ENCODE data around the gene CDK5RAP3. TPM values are rescaled to one million over a fixed set of nuclear protein-coding genes. Genes with fewer than 3 reads are reported as not detected.
A peak's percentile ranks its signal among the peaks of the same experiment; 100 is the strongest.

The CDK5RAP3 gene
- polyA plus RNA-seq, 1 of the 3 experiments (the other 2 are of a cell fraction) = 208 TPM

DNA sequence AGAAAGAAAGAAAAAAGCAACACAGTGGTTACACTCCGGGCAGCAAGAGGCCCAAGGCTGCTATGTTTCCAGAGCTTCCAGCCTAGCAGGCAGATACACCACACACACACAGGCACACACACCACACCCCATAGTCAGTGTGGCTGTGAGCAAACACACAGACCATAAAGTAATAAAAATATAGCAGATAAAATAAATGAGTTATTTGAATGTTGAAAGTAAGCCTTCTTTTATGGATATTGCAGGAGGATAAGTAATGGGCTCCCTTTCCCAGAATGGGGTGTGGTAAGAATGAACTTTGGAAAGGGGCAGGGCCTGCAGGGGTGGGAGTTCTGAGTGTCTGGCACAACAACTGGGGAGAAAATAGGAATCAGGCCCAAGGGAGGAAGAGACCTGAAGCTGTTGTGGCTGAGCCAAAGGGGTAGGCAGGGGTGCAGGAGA lies 4.8 kb upstream of the CDK5RAP3 start:
- Histone ChIP-seq H3K27me3 (ENCODE audit: insufficient read depth) (no peaks in the 10 kb centered on the region), H3K4me3 (ENCODE audit: low read depth in 2 of 2, low read length in 1 of 2) (no peak overlapping the region), H3K79me2 (ENCODE audit: insufficient read depth) (peaks cover 1% of the 10 kb centered on the region), H3F3A (replicated peaks; ENCODE audit: insufficient read depth) (peaks cover 10% of the 10 kb centered on the region), H2AFZ (ENCODE audit: low read depth) (no peak overlapping the region), H3K9me2 (no peaks in the 10 kb centered on the region), H4K20me1 (ENCODE audit: insufficient read depth) (no peaks in the 10 kb centered on the region), H3K4me1 (ENCODE audit: control insufficient read depth in 1 of 2, insufficient read depth in 2 of 2, low read depth in 1 of 2, low read length in 1 of 2) (peaks cover 6 to 13% of the 10 kb centered on the region in 2 experiments; a peak in 2 of 4 replicates), H3K4me2 (no peak overlapping the region), H3K9ac (no peak overlapping the region), H3K36me3 (replicated peaks in 1 of 2; ENCODE audit: control insufficient read depth in 1 of 2, insufficient read depth in 2 of 2, low read length in 1 of 2) (no peaks in the 10 kb centered on the region), H3K27ac (ENCODE audit: low read depth in 2 of 2, low read length in 1 of 2) (no peak overlapping the region), H3K9me3 (no peaks in the 10 kb centered on the region)
- ChIA-PET POLR2A (no interaction called here), CTCF (interaction anchor here (1.5 to 41.8 kb wide), 4 partner anchors 13 to 52 kb away, joined by 7 to 1752 read pairs (median 614); partner anchors contain the start of genes PNPO and PRR15L)
- no peak for TF ChIP-seq TEAD4 (IDR thresholded peaks at IDR 0.05; ENCODE audit: borderline replicate concordance, insufficient read depth)
- TF ChIP-seq CHD2 (IDR thresholded peaks at IDR 0.05; ENCODE audit: low read length, partially characterized antibody) = no peak
- TF ChIP-seq FOXJ3 (CRISPR knock-in tag; IDR thresholded peaks at IDR 0.05) = no peak
- TF ChIP-seq, protein P1, sequence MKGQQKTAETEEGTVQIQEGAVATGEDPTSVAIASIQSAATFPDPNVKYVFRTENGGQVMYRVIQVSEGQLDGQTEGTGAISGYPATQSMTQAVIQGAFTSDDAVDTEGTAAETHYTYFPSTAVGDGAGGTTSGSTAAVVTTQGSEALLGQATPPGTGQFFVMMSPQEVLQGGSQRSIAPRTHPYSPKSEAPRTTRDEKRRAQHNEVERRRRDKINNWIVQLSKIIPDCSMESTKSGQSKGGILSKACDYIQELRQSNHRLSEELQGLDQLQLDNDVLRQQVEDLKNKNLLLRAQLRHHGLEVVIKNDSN (IDR thresholded peaks at IDR 0.05; ENCODE audit: borderline replicate concordance, low read depth) = no peak
- no peak for TF ChIP-seq FOSL2 (IDR thresholded peaks at IDR 0.05; ENCODE audit: borderline replicate concordance, low read depth)
- 75% methylated on average over 1 of the region's 1 CpG for WGBS (ENCODE audit: low lambda C conversion rate)
- DNase-seq = no peak

DNA sequence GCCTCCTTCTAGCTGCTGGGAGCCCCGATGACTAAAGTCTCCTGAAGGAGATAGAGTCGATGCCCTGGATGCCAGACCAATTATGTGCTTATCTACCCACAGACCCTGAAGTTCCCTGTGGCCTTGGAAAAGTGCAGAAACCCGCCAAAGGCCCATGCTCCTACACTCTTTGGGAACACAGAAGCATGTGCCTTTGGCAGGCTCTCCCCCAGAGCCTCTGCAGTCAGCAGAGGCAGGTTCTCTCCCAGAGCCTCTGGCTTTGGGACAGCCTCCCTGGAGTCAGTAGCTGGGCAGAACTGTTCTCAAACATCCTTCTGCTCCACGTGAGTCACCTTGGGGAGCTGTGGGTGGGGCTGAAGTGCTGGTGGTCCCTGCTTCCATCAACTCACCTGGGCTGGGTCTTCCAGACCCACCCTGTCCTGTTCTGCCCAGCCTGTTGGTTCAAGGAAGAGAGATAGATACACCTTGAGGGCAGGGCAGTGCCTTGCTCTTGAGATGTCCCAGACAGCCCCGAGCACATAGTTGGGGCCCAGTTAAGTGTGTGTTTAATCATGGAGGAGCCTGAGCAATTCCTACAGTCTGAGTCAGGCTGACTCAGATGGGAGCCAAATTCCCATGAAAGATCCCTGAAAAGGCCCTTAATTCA lies 3.2 kb upstream of the CDK5RAP3 start:
- DNase-seq = no peak
- 72% methylated on average over 3 of the region's 5 CpGs for WGBS (ENCODE audit: low lambda C conversion rate)
- CTCF ChIA-PET = interaction anchor here (1.4 to 41.8 kb wide), 4 partner anchors 11 to 124 kb away, joined by 4 to 1752 read pairs (median 614); partner anchors contain the start of genes PNPO and PRR15L

More for the DNA sequence above, 3.2 kb upstream of the CDK5RAP3 start:
- Histone ChIP-seq H3K27me3 (ENCODE audit: insufficient read depth) (no peaks in the 10 kb centered on the region), H3K9me3 (no peaks in the 10 kb centered on the region), H4K20me1 (ENCODE audit: insufficient read depth) (no peaks in the 10 kb centered on the region), H3K4me3 (ENCODE audit: low read depth in 2 of 2, low read length in 1 of 2) (no peak overlapping the region), H3F3A (replicated peaks; ENCODE audit: insufficient read depth) (peaks cover 10% of the 10 kb centered on the region), H3K4me2 (no peak overlapping the region), H3K79me2 (ENCODE audit: insufficient read depth) (peaks cover 18% of the 10 kb centered on the region), H3K9ac (no peak overlapping the region), H3K4me1 (ENCODE audit: control insufficient read depth in 1 of 2, insufficient read depth in 2 of 2, low read depth in 1 of 2, low read length in 1 of 2) (peaks cover 19 to 23% of the 10 kb centered on the region in 2 experiments; a peak in 3 of 4 replicates), H3K9me2 (no peaks in the 10 kb centered on the region), H2AFZ (ENCODE audit: low read depth) (peak overlapping the region; percentile 75), H3K36me3 (replicated peaks in 1 of 2; ENCODE audit: control insufficient read depth in 1 of 2, insufficient read depth in 2 of 2, low read length in 1 of 2) (peaks cover 0 to under 1% of the 10 kb centered on the region in 2 experiments), H3K27ac (ENCODE audit: low read depth in 2 of 2, low read length in 1 of 2) (peak overlapping the region in 1 of 2 experiments; percentile 66; a peak in 2 of 4 replicates)
- POLR2A ChIA-PET = interaction anchor here (1.1 kb wide), 1 partner anchor 10 kb away, joined by 4 read pairs; the partner anchor contains the start of gene PRR15L
- TF ChIP-seq YY1 (IDR thresholded peaks at IDR 0.05; ENCODE audit: low read depth) = 0 out of 2 replicates have a peak, but pooled peaks have one; percentile 42
- TF ChIP-seq, protein P2, sequence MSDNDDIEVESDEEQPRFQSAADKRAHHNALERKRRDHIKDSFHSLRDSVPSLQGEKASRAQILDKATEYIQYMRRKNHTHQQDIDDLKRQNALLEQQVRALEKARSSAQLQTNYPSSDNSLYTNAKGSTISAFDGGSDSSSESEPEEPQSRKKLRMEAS (IDR thresholded peaks at IDR 0.05; ENCODE audit: low read depth) = 0 out of 2 replicates have a peak, but pooled peaks have one; percentile 23
- peak; percentile 66; the same call in 1 of the 2 replicates for TF ChIP-seq TCF12 (IDR thresholded peaks at IDR 0.05)
- peak; percentile 92 for TF ChIP-seq FOSL2 (IDR thresholded peaks at IDR 0.05; ENCODE audit: borderline replicate concordance, low read depth)
- TF ChIP-seq, protein P3, sequence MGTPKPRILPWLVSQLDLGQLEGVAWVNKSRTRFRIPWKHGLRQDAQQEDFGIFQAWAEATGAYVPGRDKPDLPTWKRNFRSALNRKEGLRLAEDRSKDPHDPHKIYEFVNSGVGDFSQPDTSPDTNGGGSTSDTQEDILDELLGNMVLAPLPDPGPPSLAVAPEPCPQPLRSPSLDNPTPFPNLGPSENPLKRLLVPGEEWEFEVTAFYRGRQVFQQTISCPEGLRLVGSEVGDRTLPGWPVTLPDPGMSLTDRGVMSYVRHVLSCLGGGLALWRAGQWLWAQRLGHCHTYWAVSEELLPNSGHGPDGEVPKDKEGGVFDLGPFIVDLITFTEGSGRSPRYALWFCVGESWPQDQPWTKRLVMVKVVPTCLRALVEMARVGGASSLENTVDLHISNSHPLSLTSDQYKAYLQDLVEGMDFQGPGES (IDR thresholded peaks at IDR 0.05; ENCODE audit: low read depth, low read length) = no peak
- TF ChIP-seq, protein P4, sequence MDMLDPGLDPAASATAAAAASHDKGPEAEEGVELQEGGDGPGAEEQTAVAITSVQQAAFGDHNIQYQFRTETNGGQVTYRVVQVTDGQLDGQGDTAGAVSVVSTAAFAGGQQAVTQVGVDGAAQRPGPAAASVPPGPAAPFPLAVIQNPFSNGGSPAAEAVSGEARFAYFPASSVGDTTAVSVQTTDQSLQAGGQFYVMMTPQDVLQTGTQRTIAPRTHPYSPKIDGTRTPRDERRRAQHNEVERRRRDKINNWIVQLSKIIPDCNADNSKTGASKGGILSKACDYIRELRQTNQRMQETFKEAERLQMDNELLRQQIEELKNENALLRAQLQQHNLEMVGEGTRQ (IDR thresholded peaks at IDR 0.05; ENCODE audit: borderline replicate concordance, low read depth, low read length) = no peak
- TF ChIP-seq, protein P5, sequence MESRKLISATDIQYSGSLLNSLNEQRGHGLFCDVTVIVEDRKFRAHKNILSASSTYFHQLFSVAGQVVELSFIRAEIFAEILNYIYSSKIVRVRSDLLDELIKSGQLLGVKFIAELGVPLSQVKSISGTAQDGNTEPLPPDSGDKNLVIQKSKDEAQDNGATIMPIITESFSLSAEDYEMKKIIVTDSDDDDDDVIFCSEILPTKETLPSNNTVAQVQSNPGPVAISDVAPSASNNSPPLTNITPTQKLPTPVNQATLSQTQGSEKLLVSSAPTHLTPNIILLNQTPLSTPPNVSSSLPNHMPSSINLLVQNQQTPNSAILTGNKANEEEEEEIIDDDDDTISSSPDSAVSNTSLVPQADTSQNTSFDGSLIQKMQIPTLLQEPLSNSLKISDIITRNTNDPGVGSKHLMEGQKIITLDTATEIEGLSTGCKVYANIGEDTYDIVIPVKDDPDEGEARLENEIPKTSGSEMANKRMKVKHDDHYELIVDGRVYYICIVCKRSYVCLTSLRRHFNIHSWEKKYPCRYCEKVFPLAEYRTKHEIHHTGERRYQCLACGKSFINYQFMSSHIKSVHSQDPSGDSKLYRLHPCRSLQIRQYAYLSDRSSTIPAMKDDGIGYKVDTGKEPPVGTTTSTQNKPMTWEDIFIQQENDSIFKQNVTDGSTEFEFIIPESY (IDR thresholded peaks at IDR 0.05; ENCODE audit: borderline replicate concordance, low read depth) = no peak
- TF ChIP-seq POLR2AphosphoS5 (IDR thresholded peaks at IDR 0.05; ENCODE audit: low read depth, low read length) = peak; percentile 19; the same call in 1 of the 2 replicates

Measured in SK-N-SH (cell line).